HG03378 (cell line): ENCODE data around the gene HOXC11.

ENCODE experiments used
- ATAC-seq: cut with Tn5 transposase; IDR thresholded peaks from one replicate; pipeline ENCODE4 v1.9.1; 2021; ENCODE audit warnings: mild to moderate bottlenecking, moderate library complexity; ENCODE audit not compliant: unreplicated experiment

HOXC11 gene

DNA sequence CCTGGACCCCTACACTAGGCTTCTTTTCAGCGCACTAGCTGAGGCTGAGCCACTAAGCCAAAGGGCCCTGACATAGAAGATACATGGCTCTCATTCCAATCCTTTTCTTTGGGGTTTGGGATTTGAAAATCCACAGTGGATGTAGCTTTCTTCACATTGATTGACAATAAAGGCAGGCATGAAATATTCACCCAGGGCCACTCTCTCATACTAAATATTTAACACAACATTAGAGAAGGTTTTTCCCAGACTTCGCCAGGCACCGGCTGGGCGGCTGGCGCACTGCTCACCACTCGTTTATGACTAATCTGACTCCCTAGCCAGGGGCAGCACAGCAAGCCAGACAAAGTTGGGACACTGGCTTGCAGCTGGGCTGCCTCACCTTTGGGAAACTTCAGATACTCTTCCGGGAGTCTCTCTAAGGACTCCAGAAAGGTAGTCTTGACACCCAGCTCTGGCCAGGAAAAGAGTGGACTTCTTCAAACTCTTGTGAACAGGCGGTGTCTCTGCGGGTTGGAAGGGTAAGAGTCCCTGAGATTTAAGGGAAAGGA lies 699 bp upstream of the HOXC11 start:
- no peak for ATAC-seq

DNA sequence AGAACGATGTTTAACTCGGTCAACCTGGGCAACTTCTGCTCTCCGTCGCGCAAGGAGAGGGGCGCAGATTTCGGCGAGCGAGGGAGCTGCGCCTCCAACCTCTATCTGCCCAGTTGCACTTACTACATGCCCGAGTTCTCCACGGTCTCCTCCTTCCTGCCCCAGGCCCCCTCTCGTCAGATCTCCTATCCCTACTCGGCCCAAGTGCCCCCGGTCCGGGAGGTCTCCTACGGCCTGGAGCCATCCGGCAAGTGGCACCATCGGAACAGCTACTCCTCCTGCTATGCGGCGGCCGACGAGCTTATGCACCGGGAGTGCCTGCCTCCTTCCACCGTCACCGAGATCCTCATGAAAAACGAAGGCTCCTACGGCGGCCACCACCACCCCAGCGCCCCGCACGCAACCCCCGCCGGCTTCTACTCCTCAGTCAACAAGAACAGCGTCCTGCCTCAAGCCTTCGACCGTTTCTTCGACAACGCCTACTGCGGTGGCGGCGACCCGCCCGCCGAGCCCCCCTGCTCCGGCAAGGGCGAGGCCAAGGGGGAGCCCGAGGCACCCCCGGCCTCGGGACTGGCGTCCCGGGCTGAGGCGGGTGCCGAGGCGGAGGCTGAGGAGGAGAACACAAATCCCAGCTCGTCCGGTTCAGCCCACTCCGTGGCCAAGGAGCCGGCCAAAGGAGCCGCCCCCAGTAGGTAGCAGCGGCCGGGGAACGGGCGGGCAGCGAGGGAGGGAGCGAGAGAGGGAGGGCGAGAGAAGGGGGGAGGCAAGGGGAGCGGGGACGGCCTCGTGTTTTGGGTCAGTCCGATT lies 513 bp downstream of the HOXC11 start:
- ATAC-seq, result no peak

DNA sequence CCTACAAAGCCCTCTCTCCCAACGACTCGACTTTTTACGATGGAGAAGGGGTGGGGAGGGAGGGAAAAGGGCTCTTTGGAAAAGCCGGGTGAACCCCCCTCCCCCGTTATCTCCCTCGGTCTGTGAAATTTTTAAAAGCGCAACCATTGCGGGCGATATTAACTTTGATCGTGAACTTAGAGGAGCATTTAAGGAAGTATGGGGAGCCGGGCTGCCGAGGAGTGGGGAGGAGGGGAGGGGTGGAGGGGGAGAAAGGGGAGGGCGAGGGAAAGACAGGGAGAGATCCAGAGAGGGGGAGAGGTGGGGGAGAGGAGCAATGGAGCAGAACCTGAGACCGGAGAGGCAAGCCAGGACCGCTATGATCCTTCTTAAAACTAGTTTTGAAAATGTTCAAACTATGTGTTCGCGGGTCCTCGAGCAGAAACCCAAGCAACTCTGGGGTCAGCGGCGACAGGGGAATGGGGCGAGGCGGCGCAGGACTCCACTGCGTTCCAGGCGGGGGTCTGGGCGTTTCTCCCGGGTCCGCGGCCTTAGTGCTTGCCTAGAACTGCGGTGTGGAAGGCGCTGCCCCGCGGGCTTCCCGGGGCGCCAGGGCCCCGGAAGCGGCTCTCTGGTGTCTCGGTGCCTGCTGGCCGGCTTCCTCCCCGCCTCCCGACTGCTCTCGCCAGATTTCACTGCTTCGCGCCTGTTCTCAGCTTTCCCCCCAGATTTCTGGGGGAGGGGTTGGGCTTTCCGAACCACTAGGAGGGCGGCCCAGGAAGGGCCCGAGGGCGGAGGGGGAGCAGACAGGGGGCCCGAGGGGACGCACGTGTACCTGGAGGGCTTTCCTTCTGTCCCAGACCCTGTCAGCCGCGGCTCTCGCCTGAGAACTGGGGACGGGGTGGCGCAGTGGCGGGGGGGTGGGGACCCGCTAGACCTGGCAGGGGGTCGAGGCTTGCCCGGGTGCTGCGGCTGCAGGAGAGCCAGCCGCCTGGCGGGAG lies 1.4 kb downstream of the HOXC11 start, which contains the start of gene HOTAIR:
Gene HOTAIR, minus strand, starts transcription at position 871 of the 980 bp plus-strand sequence.
- no peak for ATAC-seq

DNA sequence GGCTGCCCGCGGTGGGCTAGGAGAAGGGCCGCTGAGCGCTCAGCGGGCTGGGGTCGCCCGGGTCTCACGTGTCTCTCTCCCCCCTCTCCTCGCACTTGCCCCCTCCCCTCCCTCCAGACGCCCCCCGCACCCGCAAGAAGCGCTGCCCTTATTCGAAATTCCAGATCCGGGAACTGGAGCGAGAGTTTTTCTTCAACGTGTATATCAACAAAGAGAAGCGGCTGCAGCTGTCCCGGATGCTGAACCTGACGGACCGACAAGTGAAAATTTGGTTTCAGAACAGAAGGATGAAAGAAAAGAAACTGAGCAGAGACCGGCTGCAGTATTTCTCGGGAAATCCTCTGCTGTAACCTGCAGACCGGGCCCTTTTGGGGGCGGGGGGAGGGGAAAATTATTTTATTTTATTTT lies 2.1 kb downstream of the HOXC11 start:
- no peak for ATAC-seq

DNA sequence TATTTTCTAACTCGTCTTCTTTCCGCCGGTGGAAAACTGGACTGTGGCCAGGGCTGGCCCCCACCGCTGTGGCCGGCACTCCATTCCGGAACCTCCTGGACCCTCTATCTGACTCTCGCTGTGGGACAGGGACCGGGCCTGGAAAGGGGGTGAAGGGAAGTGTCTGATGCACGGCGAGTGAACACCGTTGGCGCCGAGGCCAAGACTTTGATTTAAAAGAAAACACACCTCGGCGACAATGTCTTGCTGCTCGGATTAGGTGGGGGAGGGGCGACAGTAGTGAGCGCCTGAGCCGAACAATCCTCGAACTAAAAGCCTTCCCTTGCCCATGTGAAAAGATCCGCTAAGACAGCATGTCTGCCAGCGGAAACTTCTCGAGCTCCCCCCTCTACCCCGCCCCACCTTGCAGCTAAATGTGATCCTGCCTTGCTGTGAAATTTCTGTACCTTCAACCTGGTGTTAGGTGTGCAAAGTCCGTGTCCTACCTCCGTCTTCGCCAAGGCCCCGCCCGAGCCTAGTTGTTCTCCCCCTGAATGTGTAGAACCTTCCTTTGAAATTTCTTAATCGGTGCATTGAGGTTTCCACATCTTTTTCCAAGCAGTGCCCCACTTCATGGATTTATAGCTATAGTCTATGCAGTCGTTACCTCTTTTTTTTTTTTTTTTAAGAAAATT lies 2.7 kb downstream of the HOXC11 start:
- no peak for ATAC-seq

DNA sequence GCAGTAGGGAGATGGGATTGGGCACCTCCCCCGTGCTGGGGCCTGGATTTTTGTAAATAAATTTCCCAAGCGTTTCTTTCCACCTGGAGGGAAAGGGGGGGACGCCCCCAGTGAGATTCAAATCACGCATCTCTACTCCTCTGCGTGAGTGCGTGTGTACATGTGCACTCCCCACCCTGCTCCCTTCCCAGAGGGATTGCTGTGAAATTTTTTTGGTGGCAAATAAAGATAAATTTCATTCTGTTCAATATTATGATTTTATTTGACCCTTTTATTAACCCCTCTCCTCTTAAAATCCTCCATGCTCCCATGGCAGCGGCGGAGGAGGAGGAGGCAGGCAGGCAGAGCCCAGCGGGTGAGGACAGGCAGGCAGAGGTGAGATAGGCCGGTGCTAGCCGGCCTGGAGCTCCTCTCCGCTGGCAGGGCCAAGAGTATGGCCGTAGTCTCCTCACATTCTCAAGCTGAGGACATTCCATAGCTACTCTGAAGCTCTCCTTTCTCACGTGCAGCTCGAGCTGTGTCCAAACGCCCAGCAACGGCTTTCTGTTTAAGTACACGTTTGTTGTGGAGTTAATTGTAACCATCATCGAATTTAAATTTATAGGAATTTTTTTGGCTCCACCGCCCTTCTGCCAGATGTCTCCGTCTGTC lies 3.4 kb downstream of the HOXC11 start:
- ATAC-seq, result no peak

DNA sequence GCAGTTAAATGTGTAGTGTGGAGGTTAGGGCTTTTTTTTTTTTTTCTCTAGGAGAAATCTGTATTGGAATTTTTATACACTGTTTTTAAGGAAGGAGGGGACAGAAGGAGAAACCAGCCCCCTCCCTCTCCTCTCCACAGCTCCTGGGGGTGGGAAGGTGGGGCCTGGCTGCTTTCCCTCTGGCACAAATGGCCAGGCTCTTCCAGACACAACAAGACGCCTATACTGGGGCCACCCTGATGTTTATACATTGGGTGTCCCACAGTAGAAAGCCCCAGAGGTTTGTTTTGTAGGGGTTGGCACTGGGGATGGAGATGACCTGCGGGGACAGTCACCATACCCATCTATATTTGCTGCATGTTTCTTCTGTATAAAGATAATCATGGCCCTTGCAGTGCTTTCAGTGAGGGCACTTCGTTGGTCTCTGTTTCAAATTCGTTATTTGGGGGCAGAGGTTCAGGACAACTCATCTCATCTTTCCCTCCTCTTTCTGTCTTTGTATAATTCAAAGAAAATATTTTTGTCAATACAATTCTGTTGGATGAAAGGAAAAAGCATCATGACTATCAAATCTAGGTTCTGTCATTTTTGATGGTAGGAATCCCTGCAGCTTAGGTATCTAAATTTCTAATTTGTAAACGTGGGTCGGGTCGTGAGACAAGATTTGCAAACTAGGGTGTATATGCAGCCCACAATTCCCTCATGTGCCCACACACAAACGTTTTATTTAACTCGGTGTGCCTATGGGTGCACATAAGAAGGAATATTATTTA lies 4.1 kb downstream of the HOXC11 start:
- no peak for ATAC-seq

DNA sequence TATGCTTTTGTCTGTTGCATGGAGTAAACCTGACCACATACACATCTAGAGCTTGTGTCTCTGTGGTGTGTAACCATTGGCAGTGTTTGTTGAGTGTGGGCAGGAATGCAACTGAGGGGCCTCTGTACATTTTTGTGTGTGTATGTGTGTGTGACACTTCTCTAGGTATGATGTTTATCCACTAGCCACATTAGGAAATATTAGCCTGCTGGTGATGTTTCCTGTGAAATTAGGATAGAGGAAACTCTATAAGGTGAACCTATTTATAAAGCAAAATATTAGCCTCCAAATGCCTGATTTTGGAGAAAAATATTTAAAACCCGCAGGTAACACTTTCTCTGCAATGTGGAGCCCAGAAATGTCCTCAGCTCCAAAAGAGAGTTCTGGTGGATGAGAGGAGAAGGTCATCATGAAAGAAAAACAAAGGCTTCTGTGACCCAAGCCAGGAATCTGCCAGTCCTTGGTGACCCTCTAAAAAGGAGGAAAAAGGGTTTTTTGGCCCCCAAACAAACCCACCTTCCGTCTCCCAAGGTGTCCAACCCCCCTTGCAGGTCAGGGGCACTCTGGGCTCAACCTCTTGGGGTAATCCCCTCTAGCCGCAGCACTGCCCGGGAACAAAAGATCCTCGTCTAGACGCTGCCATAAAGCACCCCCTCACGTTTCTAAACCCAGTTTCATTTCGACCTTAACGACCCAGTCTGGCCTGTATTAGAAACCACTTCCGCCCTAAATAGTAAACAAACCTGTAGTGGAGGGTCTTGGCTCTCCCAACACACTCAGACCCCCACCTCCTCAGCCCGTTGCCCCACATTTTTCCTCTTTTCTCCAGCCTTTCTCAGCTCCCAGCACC lies 4.9 kb downstream of the HOXC11 start:
- ATAC-seq, result no peak

DNA sequence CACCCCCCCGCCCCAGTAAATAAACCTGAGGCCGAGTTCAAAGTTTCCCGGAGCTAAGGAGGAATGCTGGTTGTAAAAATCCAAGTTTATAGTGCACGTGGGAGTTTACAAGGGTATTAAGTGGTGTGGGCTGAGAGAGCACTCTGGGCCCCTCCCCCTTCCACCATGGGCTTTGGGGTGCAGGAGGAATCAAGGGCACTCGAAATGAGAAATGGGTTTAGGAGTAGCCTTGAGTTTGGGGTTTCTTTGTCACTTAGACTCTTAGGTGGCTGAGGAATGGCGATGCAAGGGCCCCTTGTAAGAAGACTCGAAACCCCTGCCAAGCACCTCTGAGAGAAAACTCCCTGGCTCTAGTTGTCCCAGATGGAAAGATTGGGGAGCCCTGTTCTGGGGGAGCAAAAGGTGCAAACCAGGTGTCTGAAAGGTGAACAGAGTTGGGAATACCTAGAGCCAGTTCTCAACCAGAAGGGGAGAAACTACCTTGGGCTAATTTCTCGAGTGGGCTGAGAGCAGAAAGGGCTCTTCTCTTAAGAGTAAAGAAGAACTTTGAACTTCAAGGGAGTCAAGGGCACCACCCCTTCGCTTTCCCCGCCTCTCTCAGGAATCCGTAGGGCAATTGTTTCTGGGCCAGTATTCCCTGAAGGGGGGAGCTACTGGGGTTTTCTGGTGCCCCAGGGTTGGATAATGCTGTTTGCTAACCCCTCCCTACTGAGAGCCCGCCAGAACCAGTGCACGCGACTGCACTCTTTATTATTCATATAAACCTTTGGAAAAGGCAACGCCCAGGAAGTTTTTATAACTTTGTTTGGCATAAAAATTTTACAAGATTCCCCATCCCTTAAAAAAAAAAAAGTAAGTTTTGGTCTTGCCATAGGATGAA lies 5.8 kb downstream of the HOXC11 start:
- ATAC-seq, result no peak

DNA sequence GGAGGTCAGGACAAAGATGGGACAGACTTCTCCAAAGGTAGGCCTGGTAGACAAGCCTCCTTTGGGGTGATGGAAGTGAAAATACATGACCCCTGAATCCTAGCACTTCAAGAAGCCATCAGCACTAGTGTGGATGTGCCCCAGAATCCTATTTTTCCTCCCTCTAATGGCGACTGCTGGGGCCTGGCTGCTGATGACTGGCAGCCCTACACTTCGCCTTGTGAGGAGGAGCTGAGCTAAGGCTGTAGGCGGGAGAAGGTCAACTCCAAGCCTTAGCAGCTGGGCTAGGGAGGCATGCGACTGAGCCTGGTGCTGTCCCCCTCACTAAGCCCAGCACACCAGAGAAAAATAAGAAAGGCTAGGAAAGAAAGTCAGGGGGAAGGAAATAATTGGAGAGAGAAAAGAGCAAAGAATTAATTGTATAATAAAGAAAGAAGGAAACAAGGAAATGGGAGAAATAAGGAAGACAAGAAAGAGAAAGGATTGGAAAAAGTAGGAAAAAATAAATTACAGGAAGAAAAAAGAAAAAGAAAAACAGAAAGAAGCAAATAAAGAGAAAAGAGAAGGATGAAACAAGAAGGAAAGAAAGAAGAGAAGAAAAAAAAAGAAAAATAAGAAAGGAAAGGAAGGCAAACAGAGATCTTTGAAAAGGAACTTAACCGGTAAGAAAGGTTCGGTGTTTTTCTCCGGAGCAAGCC lies 7.3 kb downstream of the HOXC11 start:
- no peak for ATAC-seq

DNA sequence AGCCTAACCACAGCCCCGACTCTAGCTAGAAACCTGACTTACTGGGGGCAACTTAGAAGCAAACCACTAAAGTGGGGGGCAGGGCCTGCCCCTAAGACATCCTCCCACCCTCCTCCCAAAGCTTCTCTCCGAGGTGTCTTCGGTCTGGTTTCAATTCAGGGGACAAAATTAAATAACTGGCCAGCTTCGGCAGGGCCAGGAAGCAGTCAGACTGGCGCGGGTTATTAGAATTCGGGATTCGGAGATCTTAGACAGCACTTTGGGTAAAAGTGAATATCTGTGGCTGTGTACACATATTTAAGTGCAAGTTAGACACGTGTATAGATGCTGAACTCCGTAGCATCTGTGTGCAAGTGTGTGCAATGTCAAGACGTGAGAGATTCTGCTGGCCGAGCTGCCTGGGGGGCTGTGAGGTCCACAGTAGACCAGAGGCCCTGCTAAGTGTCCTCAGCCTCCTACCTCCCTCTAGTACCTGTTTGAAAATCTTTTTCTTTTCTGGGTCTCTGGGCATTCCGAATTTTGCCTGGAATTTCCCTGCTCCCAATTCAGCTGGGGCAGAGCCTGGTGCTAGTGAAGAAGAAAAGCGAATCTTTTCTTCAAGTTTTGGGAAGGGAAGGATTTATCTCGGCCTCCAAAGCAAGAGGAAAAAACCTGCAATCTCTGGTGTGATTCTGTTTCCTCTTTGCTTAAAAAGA lies 8.0 kb downstream of the HOXC11 start:
- no peak for ATAC-seq

DNA sequence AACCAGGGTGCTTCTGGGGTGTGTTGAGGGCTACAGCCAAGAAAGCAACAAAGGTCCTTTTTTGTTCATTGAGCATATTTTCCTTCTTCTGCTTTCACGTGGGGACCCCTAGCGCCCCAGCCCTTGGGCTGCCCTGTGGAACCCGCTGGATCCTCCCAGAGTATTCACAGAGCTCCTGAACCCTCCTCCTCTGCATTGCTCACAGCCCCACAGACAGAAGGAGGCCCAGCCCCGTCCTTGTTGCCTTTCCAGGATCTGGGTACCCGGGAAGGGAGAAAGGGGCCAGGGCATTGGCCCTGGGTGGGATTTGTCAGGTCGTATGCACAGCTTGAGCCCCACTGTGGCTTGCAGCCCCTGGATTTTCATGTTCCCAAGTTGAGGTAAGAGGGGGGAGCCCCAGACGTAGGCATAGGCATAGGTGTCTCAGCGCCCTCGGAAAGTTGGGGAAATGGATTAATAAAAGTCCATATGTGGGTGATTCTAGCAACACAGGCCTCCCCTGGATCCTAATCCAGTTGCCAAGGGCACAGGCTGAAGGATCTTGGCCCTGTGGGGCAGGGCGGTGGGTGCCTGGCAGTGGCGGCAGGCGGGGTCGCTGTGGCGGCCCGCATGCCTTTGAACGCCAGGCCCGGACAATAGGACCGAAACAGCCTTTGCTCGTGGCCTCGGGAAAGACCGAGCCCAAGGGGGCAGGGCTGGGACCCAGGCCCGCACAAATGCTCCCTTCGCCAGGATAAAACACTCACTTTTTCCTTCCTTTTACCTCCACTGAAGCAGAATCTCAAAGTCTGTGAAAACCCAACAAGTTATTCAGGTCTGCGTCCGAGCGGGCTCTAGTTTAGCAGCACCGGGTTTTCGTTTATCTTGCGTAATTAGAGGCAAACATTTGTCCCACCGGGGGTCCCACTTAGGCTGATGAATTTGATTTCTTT lies 9.0 kb downstream of the HOXC11 start:
- ATAC-seq, result no peak

DNA sequence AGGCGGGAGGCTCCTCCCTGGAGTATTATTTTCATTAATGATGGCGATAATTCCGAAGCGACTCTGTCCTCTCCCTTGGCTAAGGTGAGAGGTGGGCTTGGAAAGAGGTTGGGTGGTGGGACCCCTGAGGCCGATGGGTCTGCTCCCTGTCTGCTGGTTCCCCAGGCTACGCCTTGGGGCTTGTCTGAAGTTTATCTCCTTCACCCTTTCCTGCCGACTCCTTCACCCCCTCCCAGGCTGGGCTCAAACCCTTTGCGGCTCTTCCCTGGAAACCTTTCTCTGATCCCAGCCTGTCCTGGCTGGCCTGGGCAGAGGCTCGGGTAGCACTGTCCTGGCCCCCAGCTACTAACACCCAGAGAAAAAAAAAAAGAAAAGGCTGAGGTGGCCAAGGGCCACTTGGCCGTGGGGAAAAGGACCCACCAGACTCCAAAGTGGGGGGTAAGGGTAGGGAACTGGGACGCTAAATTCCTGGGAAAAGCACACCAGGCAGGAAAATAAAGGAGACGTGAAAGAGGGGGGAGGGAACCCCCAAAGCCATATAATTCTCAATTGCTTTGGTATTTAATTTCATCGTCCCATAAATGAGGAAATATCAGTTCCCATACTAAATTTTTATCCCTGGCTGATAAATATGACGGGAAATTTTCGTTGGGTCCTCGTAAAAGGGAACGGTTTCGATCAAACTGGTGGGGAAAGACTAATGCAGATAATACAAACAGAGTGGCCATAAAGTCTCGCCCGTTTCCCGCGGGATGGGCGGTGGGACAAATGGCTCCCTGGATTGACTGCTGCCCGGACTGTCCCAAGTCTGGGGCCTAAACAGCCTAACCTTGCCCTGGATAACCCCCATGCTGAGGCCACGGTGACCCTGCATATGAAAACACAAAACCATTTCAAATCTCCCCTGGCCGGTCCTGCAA lies 10.0 kb downstream of the HOXC11 start:
- no peak for ATAC-seq

DNA sequence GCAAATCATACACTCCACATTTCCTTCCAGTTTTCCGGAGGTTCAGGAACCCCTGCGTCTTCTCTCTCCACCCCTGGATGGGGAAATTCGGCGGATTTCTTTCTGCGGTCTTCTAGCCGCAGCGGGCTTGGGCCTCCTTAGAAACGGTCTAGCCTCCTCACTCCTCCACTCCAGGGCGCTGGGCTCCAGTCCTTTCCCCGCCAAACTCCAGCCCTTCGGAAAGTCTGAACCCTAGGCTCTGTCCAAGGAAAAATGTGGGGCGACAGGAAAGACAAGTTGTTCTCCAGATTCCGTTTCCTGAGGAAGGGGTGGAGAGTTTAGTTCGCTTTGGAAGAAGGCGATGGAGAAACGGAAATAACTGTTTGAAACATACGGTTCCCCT lies 10.6 kb downstream of the HOXC11 start:
- no peak for ATAC-seq
